HepG2 (cell line): ENCODE measurements around the gene FRMD5.

Experiments
- ADNP ChIP-seq: sonication (generic); formaldehyde crosslinking; IDR thresholded peaks from 2 replicates; pipeline ENCODE4 v1.4.0; 2020; ENCODE audit warnings: missing genetic modification reagents
- ARID4A ChIP-seq: sonication (generic); formaldehyde crosslinking; IDR thresholded peaks from 2 replicates; pipeline ENCODE4 v1.5.0; 2020; ENCODE audit warnings: mild to moderate bottlenecking, missing genetic modification reagents, borderline replicate concordance
- ARNTL ChIP-seq: sonication (generic); formaldehyde crosslinking; IDR thresholded peaks from 2 replicates; pipeline ENCODE4 v1.4.0; 2020; ENCODE audit warnings: mild to moderate bottlenecking, missing genetic modification reagents
- ATF1 ChIP-seq: IDR thresholded peaks from 2 replicates; pipeline ENCODE4 v1.6.1; 2016; ENCODE audit warnings: mild to moderate bottlenecking, control low read depth
- BRCA1 ChIP-seq: sonication (generic); formaldehyde crosslinking; IDR thresholded peaks from 2 replicates; pipeline ENCODE4 v1.4.0; 2020; ENCODE audit warnings: missing genetic modification reagents
- NPAS2 ChIP-seq: sonication (generic); formaldehyde crosslinking; IDR thresholded peaks from 2 replicates; pipeline ENCODE4 v1.8.0; 2022; ENCODE audit warnings: mild to moderate bottlenecking, missing genetic modification reagents, borderline replicate concordance
- PRMT3 ChIP-seq: sonication (generic); formaldehyde crosslinking; IDR thresholded peaks from 2 replicates; pipeline ENCODE4 v1.8.1; 2022; ENCODE audit warnings: low read depth, mild to moderate bottlenecking, moderate library complexity, missing genetic modification reagents, borderline replicate concordance
- RELA ChIP-seq: sonication (generic); formaldehyde crosslinking; IDR thresholded peaks from 2 replicates; pipeline ENCODE4 v1.4.0; 2020; ENCODE audit warnings: missing genetic modification reagents
- RXRA ChIP-seq: sonication (generic); formaldehyde crosslinking; IDR thresholded peaks from 2 replicates; pipeline ENCODE4 v1.5.1; 2020; ENCODE audit warnings: missing genetic modification reagents
- SP1 ChIP-seq, 2 experiments: fragments of 450-650 bp in 1 of 2; sonication (generic) in 1 of 2; formaldehyde crosslinking in 1 of 2; IDR thresholded peaks; 2 replicates each; pipeline versions ENCODE4 v1.4.0 to v1.6.1; 2016 to 2020; ENCODE audit warnings: missing genetic modification reagents in 1 of 2
- ZNF281 ChIP-seq: sonication (generic); formaldehyde crosslinking; IDR thresholded peaks from 2 replicates; pipeline ENCODE4 v1.4.0; 2020; ENCODE audit warnings: missing genetic modification reagents, borderline replicate concordance
- ZSCAN30 ChIP-seq: sonication (generic); formaldehyde crosslinking; IDR thresholded peaks from 2 replicates; pipeline ENCODE4 v1.5.0; 2020; ENCODE audit warnings: mild to moderate bottlenecking, missing genetic modification reagents

GRCh38 chr15:44069489-44069888, 125.6 kb downstream of the FRMD5 start:
- TF ChIP-seq ARNTL (CRISPR knock-in tag): no peak
- TF ChIP-seq SP1 (IDR thresholded peaks at IDR 0.05): no peak
- TF ChIP-seq SP1 (CRISPR knock-in tag; IDR thresholded peaks at IDR 0.05): no peak
- no peak for TF ChIP-seq ZNF281
- TF ChIP-seq ARID4A (CRISPR knock-in tag): no peak
- TF ChIP-seq BRCA1 (CRISPR knock-in tag): no peak
- no peak for TF ChIP-seq PRMT3
- no peak for TF ChIP-seq ATF1 (CRISPR knock-in tag)
- TF ChIP-seq ADNP (CRISPR knock-in tag): no peak
- no peak for TF ChIP-seq ZSCAN30 (CRISPR knock-in tag)
- TF ChIP-seq RELA (CRISPR knock-in tag): no peak
- no peak for TF ChIP-seq RXRA (CRISPR knock-in tag)
- no peak for TF ChIP-seq NPAS2
